GM12874 (cell line): ENCODE results near the gene SNX27.

Experiments
- TF ChIP-seq, protein P1 (sequence below): IDR thresholded peaks from 2 replicates; pipeline ENCODE4 v1.5.1; 2011; ENCODE audit warnings: low read depth, mild to moderate bottlenecking, control low read depth, low read length, moderate library complexity; ENCODE audit not compliant: insufficient read depth

Gene SNX27

DNA sequence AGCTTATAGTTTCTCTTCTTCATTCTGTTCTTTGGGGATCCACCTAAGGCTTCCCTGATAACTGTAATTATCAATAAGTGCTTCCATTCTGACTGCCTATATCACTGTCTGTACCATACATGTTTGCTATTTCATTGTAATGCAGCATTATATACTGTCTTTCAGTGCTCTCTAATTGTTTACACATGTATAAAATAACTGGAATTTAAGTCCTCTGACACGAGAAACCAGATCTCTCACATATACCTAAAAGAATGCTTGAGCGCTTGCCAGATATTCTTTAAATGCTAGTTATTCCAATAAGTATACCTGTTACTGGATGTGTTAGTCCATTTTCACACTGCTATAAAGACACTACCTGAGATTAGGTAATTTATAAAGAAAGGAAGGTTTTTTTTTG is 70.1 kb downstream of the SNX27 start:
- TF ChIP-seq, protein P1, sequence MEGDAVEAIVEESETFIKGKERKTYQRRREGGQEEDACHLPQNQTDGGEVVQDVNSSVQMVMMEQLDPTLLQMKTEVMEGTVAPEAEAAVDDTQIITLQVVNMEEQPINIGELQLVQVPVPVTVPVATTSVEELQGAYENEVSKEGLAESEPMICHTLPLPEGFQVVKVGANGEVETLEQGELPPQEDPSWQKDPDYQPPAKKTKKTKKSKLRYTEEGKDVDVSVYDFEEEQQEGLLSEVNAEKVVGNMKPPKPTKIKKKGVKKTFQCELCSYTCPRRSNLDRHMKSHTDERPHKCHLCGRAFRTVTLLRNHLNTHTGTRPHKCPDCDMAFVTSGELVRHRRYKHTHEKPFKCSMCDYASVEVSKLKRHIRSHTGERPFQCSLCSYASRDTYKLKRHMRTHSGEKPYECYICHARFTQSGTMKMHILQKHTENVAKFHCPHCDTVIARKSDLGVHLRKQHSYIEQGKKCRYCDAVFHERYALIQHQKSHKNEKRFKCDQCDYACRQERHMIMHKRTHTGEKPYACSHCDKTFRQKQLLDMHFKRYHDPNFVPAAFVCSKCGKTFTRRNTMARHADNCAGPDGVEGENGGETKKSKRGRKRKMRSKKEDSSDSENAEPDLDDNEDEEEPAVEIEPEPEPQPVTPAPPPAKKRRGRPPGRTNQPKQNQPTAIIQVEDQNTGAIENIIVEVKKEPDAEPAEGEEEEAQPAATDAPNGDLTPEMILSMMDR = no peak

DNA sequence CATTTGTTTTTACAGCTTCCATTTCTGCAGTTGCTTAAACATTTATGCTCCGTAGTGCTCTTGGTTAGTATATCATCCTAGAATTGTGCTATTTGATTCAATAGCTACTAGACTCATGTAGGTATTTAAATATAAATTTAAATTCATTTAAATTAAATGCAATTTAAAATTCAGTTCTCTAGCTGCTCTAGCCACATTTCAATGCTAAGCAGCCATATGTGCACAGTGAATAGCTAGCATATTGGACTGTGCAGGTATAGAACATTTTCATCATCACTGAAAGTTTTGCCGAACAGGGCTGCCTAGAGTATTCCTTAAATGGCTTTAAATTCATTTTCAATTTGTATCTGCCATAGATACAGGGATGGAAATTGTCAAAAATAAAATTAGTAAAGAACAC is 72.3 kb downstream of the SNX27 start:
- TF ChIP-seq, protein P1 = no peak

- TF ChIP-seq, protein P1 = no peak
These were observed 74.7 kb downstream of the SNX27 start for GRCh38 chr1:151686561-151686960.

DNA sequence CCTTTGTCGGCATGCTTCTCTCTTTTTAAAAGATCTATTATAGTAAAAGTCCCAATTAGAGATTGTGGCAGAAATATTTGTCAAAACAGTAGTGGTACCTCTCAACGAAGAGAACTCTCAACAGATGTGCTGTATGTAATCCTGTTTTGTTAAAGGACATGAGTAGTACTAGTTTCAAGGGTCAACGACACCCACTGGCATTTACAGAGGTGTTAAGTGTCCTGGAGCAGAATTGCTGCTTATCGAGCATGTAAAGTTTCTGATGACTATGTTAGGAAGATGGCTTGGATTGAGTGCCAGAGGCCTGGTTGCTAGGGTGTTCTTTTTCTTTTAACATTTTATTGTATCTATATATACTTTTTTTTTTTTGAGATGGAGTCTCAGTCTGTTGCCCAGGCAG is 77.6 kb downstream of the SNX27 start:
- TF ChIP-seq, protein P1 = no peak

DNA sequence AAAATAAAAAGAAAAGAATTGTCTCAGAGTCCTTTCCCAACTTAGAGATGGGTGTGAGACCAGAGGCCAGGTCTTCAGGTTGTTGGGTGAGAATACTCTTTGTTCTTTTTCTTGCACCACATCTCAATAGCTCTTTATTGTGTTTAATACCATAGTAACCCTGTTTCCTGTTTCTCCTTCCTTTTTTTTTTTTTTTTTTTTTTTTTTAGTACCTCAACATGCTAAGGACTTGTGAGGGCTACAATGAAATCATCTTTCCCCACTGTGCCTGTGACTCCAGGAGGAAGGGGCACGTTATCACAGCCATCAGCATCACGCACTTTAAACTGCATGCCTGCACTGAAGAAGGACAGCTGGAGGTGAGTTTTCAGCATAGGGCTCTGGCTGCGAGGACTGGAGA is 80.4 kb downstream of the SNX27 start:
- TF ChIP-seq, protein P1 = no peak

- TF ChIP-seq, protein P1 = peak; percentile 52; the same call in 1 of the 2 replicates
These were observed 81.3 kb downstream of the SNX27 start for GRCh38 chr1:151693057-151693651.

DNA sequence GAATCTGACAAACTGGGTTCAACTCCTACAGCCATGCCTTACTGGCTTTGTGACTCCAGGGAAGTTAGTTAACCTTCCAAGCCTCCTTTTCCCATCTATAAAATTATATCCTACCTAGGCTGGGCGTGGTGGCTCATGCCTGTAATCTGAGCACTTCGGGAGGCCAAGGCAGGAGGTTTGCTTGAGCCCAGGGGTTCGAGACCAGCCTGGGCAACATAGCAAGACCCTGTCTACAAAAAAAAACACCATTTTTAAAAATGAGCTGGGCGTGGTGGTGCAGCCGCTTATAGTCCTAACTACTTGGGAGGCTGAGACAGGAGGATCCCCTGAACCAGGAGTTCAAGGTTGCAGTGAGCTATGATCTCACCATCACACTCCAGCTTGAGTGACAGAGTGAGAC is 89.7 kb downstream of the SNX27 start:
- TF ChIP-seq, protein P1 = no peak
